ENCODE data around the gene LEUTX. TPM values are rescaled to one million over a fixed set of nuclear protein-coding genes. Genes with fewer than 3 reads are reported as not detected.

Gene LEUTX
- total RNA-seq, 1 experiment from 2014 or later, result not detected

DNA sequence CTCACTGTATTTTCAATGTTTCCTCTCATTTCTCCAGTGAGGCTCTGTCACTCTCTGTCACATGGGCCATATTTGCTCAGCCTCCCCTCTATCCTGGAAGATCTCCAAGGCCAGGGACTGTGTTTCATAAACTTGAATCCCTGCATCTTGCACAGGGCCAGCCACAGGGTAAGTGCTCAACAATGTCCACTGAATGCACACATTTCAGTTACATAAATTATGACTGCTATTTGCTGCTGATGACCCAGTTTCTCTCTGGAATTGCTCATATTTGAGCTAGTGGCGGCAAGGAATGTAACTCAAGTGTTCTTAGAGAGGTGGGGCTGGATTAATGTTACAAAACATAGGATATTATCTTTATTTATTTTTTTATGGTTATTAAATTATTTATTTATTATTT is 47.0 kb upstream of the LEUTX start:
- H3K27me3 ChIP-seq (ENCODE audit: insufficient read depth, low read length), result no peaks in the 10 kb centered on the region
- no peaks in the 10 kb centered on the region for H4K20me1 ChIP-seq (ENCODE audit: control insufficient read depth, insufficient read depth, insufficient read length)
- TF ChIP-seq, protein P1, sequence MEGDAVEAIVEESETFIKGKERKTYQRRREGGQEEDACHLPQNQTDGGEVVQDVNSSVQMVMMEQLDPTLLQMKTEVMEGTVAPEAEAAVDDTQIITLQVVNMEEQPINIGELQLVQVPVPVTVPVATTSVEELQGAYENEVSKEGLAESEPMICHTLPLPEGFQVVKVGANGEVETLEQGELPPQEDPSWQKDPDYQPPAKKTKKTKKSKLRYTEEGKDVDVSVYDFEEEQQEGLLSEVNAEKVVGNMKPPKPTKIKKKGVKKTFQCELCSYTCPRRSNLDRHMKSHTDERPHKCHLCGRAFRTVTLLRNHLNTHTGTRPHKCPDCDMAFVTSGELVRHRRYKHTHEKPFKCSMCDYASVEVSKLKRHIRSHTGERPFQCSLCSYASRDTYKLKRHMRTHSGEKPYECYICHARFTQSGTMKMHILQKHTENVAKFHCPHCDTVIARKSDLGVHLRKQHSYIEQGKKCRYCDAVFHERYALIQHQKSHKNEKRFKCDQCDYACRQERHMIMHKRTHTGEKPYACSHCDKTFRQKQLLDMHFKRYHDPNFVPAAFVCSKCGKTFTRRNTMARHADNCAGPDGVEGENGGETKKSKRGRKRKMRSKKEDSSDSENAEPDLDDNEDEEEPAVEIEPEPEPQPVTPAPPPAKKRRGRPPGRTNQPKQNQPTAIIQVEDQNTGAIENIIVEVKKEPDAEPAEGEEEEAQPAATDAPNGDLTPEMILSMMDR (conservative IDR thresholded peaks at IDR 0.05), result no peak
- no peak overlapping the region for H2BK5ac ChIP-seq (ENCODE audit: insufficient read length, low read length)
- H3K9ac ChIP-seq (ENCODE audit: extremely low read depth, insufficient read length, low read length), result no peak overlapping the region
- H2BK120ac ChIP-seq (ENCODE audit: low read depth, low read length, poor library complexity, severe bottlenecking), result no peak overlapping the region
- no peak overlapping the region for H4K8ac ChIP-seq (replicated peaks; ENCODE audit: insufficient read length, low read depth, low read length)
- Mint-ChIP-seq H3K27ac (no peak overlapping the region), H3K9me3 (peaks cover 0 to 2% of the 10 kb centered on the region in 2 experiments; a peak in 1 of 5 replicates), H3K4me1 (no peaks in the 10 kb centered on the region), H3K27me3 (ENCODE audit: low read depth) (peaks cover 1% of the 10 kb centered on the region), H3K36me3 (ENCODE audit: insufficient read depth in 1 of 3, low read depth in 3 of 3) (no peaks in the 10 kb centered on the region), H3K4me3 (no peak overlapping the region)
- no peak overlapping the region for H3K14ac ChIP-seq (ENCODE audit: insufficient read depth, low read length)
- no peak overlapping the region for H2BK15ac ChIP-seq (ENCODE audit: low read depth, low read length)
- no peak overlapping the region for H2AK5ac ChIP-seq (ENCODE audit: insufficient read length, low read length)
- no peak overlapping the region for H3K27ac ChIP-seq (ENCODE audit: insufficient read length, low read depth, low read length)
- DNase-seq, result no peak
- no CpG with 5 or more reads among the region's 1 CpG for WGBS (ENCODE audit: extremely low coverage, insufficient read length, low lambda C conversion rate)
- no peaks in the 10 kb centered on the region for H3K79me1 ChIP-seq (ENCODE audit: insufficient read depth, low read depth, low read length, poor library complexity, severe bottlenecking)
- no peaks in the 10 kb centered on the region for H3K9me3 ChIP-seq (ENCODE audit: control insufficient read depth, low read depth, low read length)
- H3T11ph ChIP-seq (ENCODE audit: low read length), result no peak overlapping the region
- H2AFZ ChIP-seq (ENCODE audit: low read length), result no peak overlapping the region
- no peak overlapping the region for H3K23ac ChIP-seq (ENCODE audit: insufficient read length, low read depth, low read length)
- H2BK12ac ChIP-seq (ENCODE audit: insufficient read length, low read depth, low read length), result no peak overlapping the region
- no peak overlapping the region for H2BK20ac ChIP-seq (ENCODE audit: low read depth, low read length, poor library complexity, severe bottlenecking)
- H4K91ac ChIP-seq (ENCODE audit: insufficient read length, low read depth, low read length), result no peak overlapping the region
- no peak overlapping the region for H3K4me2 ChIP-seq (ENCODE audit: insufficient read depth, insufficient read length, low read length)
- no peaks in the 10 kb centered on the region for H3K79me2 ChIP-seq (ENCODE audit: insufficient read depth, low read length)
- H4K5ac ChIP-seq (ENCODE audit: insufficient read length, low read depth, low read length), result no peak overlapping the region
- H3K4ac ChIP-seq (ENCODE audit: low read depth, low read length), result no peak overlapping the region
- no peaks in the 10 kb centered on the region for H3K4me1 ChIP-seq (ENCODE audit: insufficient read depth, low read length)
- no peak overlapping the region for H3K18ac ChIP-seq (ENCODE audit: insufficient read length, low read depth, low read length)
- H3K23me2 ChIP-seq (ENCODE audit: insufficient read length, low read depth, low read length, poor library complexity, severe bottlenecking), result no peaks in the 10 kb centered on the region
- H3K56ac ChIP-seq (ENCODE audit: insufficient read length, low read depth, low read length), result no peak overlapping the region

Data from H9 (cell line).